ENCODE measurements around the gene BTBD6.

The BTBD6 gene

DNA sequence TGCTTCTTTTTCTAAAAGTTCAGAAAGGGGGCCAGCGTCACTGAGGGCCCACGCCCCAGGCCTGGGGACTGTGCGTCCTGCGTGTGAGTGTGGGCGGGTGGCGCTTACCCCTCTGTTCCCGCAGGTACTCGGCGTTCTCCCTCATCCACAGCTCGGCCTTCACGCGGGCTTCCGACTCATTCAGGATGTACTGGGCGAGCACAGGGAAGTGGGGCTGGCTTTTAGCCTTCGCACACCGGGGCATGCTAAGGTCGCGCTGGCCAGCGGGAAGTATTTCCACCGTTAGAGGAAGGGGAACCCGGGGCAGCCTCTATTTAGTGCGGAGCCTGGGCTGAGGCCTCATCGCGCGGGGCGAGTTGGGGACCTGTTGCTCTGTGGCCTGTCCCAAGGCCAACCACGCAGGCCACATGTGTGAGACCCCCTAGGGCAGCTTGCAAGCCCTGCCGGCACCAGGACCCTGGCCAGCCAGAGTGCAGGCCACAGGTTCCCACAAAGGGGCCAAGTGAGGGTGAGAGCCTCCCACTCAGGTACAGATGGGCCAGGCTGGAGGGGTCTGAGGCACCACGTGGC, 29.2 kb upstream of the BTBD6 start:
- DNase-seq (ENCODE audit: low spot score), result no peak

GRCh38 chr14:105219753-105220152, 28.6 kb upstream of the BTBD6 start:
- H3K27ac ChIP-seq, result no peak overlapping the region
- POLR2A ChIA-PET (ENCODE audit: low non-redundant PET), result no interaction called here
- TF ChIP-seq, protein P1, sequence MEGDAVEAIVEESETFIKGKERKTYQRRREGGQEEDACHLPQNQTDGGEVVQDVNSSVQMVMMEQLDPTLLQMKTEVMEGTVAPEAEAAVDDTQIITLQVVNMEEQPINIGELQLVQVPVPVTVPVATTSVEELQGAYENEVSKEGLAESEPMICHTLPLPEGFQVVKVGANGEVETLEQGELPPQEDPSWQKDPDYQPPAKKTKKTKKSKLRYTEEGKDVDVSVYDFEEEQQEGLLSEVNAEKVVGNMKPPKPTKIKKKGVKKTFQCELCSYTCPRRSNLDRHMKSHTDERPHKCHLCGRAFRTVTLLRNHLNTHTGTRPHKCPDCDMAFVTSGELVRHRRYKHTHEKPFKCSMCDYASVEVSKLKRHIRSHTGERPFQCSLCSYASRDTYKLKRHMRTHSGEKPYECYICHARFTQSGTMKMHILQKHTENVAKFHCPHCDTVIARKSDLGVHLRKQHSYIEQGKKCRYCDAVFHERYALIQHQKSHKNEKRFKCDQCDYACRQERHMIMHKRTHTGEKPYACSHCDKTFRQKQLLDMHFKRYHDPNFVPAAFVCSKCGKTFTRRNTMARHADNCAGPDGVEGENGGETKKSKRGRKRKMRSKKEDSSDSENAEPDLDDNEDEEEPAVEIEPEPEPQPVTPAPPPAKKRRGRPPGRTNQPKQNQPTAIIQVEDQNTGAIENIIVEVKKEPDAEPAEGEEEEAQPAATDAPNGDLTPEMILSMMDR (conservative IDR thresholded peaks at IDR 0.05; ENCODE audit: low read depth), result no peak
- no peak for DNase-seq (ENCODE audit: low spot score)
- CTCF ChIA-PET, result no interaction called here

More for the DNA sequence above, 29.2 kb upstream of the BTBD6 start:
- H3K27ac ChIP-seq, result no peak overlapping the region
- TF ChIP-seq, protein P1 (conservative IDR thresholded peaks at IDR 0.05; ENCODE audit: low read depth), result no peak
- ChIA-PET CTCF (no interaction called here), POLR2A (ENCODE audit: low non-redundant PET) (no interaction called here)

GRCh38 chr14:105220699-105221597, 27.4 kb upstream of the BTBD6 start:
- POLR2A ChIA-PET (ENCODE audit: low non-redundant PET), result no interaction called here
- H3K27ac ChIP-seq, result peak overlapping the region; percentile 9; the same call in 1 of the 2 replicates
- DNase-seq (ENCODE audit: low spot score), result no peak
- CTCF ChIA-PET, result interaction anchor here (0.7 kb wide), 1 partner anchor 144 kb away, joined by 3 read pairs; no protein-coding TSS in a partner anchor
- TF ChIP-seq, protein P1 (conservative IDR thresholded peaks at IDR 0.05; ENCODE audit: low read depth), result no peak

DNA sequence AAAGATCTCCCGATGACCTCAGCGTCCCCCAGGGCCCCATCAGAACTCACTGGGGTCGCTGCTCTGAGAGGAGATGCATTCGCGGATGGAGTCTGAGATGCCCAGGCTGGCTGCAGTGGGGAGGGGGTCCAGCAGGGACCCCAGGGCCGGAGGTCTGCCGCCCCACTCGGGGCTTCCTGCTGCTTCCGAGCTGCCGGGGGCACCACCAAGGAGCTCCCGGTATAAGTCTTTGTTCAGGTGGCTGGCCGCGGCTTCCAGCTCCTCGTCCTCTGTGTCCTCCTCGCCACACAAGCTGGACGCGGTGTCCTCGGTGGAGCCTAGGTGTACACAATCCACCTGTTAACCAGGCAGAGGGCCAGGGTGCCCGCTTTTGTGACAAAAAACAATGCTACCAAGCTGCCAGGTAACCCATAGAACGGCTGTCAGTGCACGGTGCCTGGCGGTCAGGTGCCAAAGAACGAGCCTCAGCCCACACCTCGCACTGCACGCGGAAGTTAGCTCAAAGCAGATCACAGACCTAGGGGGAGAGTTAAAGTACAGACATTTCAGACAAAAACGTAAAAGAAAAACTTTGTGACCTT, 26.6 kb upstream of the BTBD6 start:
- no peak for DNase-seq (ENCODE audit: low spot score)
- ChIA-PET CTCF (no interaction called here), POLR2A (ENCODE audit: low non-redundant PET) (no interaction called here)
- no peak overlapping the region for H3K27ac ChIP-seq
- TF ChIP-seq, protein P1 (conservative IDR thresholded peaks at IDR 0.05; ENCODE audit: low read depth), result no peak

- POLR2A ChIA-PET (ENCODE audit: low non-redundant PET), result no interaction called here
- CTCF ChIA-PET, result interaction anchor here (0.6 kb wide), 1 partner anchor 106 kb away, joined by 4 read pairs; no protein-coding TSS in a partner anchor
- TF ChIP-seq, protein P1 (conservative IDR thresholded peaks at IDR 0.05; ENCODE audit: low read depth), result no peak
- no peak overlapping the region for H3K27ac ChIP-seq
- DNase-seq (ENCODE audit: low spot score), result no peak
These were observed 25.1 kb upstream of the BTBD6 start for GRCh38 chr14:105223260-105223659.

- H3K27ac ChIP-seq, result no peak overlapping the region
- CTCF ChIA-PET, result interaction anchor here (0.6 to 1.1 kb wide), 2 partner anchors 17 to 106 kb away, joined by 4 read pairs; no protein-coding TSS in a partner anchor
These were observed 24.4 kb upstream of the BTBD6 start for GRCh38 chr14:105223770-105224544.

More at GRCh38 chr14:105223770-105224544, 24.4 kb upstream of the BTBD6 start:
- TF ChIP-seq, protein P1 (conservative IDR thresholded peaks at IDR 0.05; ENCODE audit: low read depth), result no peak
- POLR2A ChIA-PET (ENCODE audit: low non-redundant PET), result no interaction called here
- DNase-seq (ENCODE audit: low spot score), result no peak
